H9 (cell line): ENCODE measurements around the gene BAG2. TPM values are rescaled to one million over a fixed set of nuclear protein-coding genes. Genes with fewer than 3 reads are reported as not detected.

Experiments
- DNase-seq: peaks from one replicate; pipeline ENCODE4 v3.0.0-alpha.2; 2017
- H2AFZ ChIP-seq: one replicate; pipeline ENCODE4 v1.6.1; 2013; ENCODE audit warnings: mild to moderate bottlenecking, low read length, control low read depth, moderate library complexity
- H2AK5ac ChIP-seq: 2 replicates; pipeline ENCODE4 v1.6.1; 2013; ENCODE audit warnings: low read length, control low read depth, mixed read lengths; ENCODE audit not compliant: insufficient read length
- H2BK120ac ChIP-seq: one replicate; pipeline ENCODE4 v1.6.1; 2013; ENCODE audit warnings: low read depth, mild to moderate bottlenecking, low read length, control low read depth, inconsistent platforms; ENCODE audit not compliant: poor library complexity, severe bottlenecking
- H2BK12ac ChIP-seq: 2 replicates; pipeline ENCODE4 v1.6.1; 2013; ENCODE audit warnings: low read length, control low read depth, mixed read lengths, low read depth; ENCODE audit not compliant: insufficient read length
- H2BK15ac ChIP-seq: 2 replicates; pipeline ENCODE4 v1.6.1; 2013; ENCODE audit warnings: low read depth, low read length, control low read depth
- H2BK20ac ChIP-seq: one replicate; pipeline ENCODE4 v1.6.1; 2013; ENCODE audit warnings: low read depth, mild to moderate bottlenecking, low read length, control low read depth, inconsistent platforms; ENCODE audit not compliant: poor library complexity, severe bottlenecking
- H2BK5ac ChIP-seq: 2 replicates; pipeline ENCODE4 v1.6.1; 2013; ENCODE audit warnings: low read length, control low read depth, mixed read lengths; ENCODE audit not compliant: insufficient read length
- H3K14ac ChIP-seq: 2 replicates; pipeline ENCODE4 v1.6.1; 2013; ENCODE audit warnings: low read length, control low read depth; ENCODE audit not compliant: insufficient read depth
- H3K18ac ChIP-seq: 2 replicates; pipeline ENCODE4 v1.6.1; 2013; ENCODE audit warnings: low read depth, mild to moderate bottlenecking, mixed read lengths, low read length, control low read depth; ENCODE audit not compliant: insufficient read length
- H3K23ac ChIP-seq: 2 replicates; pipeline ENCODE4 v1.6.1; 2013; ENCODE audit warnings: low read length, control low read depth, mixed read lengths, low read depth; ENCODE audit not compliant: insufficient read length
- H3K23me2 ChIP-seq: 2 replicates; pipeline ENCODE4 v1.6.1; 2013; ENCODE audit warnings: low read depth, mild to moderate bottlenecking, mixed read lengths, low read length, control low read depth; ENCODE audit not compliant: insufficient read length, poor library complexity, severe bottlenecking
- H3K27ac ChIP-seq: 2 replicates; pipeline ENCODE4 v1.5.1; 2013; ENCODE audit warnings: low read length, control low read depth, mixed read lengths, low read depth; ENCODE audit not compliant: insufficient read length
- H3K27me3 ChIP-seq: 2 replicates; pipeline ENCODE4 v1.6.1; 2013; ENCODE audit warnings: low read length, control low read depth, inconsistent platforms; ENCODE audit not compliant: insufficient read depth
- H3K4ac ChIP-seq: 2 replicates; pipeline ENCODE4 v1.6.1; 2013; ENCODE audit warnings: low read depth, mild to moderate bottlenecking, control low read depth, inconsistent platforms, low read length, moderate library complexity
- H3K4me1 ChIP-seq: 2 replicates; pipeline ENCODE4 v1.6.1; 2013; ENCODE audit warnings: low read length, control low read depth, inconsistent platforms; ENCODE audit not compliant: insufficient read depth
- H3K4me2 ChIP-seq: 2 replicates; pipeline ENCODE4 v1.6.1; 2013; ENCODE audit warnings: low read length, control low read depth, mixed read lengths; ENCODE audit not compliant: insufficient read length, insufficient read depth
- H3K56ac ChIP-seq: 2 replicates; pipeline ENCODE4 v1.6.1; 2013; ENCODE audit warnings: low read depth, mild to moderate bottlenecking, mixed read lengths, low read length, control low read depth; ENCODE audit not compliant: insufficient read length
- H3K79me1 ChIP-seq: 2 replicates; pipeline ENCODE4 v1.6.1; 2013; ENCODE audit warnings: low read depth, mild to moderate bottlenecking, moderate library complexity, low read length, control low read depth, inconsistent platforms; ENCODE audit not compliant: insufficient read depth, poor library complexity, severe bottlenecking
- H3K79me2 ChIP-seq: 2 replicates; pipeline ENCODE4 v1.6.1; 2013; ENCODE audit warnings: low read length, control low read depth, inconsistent platforms; ENCODE audit not compliant: insufficient read depth
- H3K9ac ChIP-seq: 2 replicates; pipeline ENCODE4 v1.6.1; 2013; ENCODE audit warnings: low read length, control low read depth, mixed read lengths; ENCODE audit not compliant: insufficient read length; ENCODE audit errors: extremely low read depth
- H3K9me3 ChIP-seq: one replicate; pipeline ENCODE4 v1.6.1; 2013; ENCODE audit warnings: low read depth, low read length, inconsistent platforms; ENCODE audit not compliant: control insufficient read depth
- H3T11ph ChIP-seq: one replicate; pipeline ENCODE4 v1.6.1; 2013; ENCODE audit warnings: mild to moderate bottlenecking, low read length, control low read depth, inconsistent platforms
- H4K20me1 ChIP-seq: one replicate; pipeline ENCODE4 v1.6.1; 2013; ENCODE audit not compliant: control insufficient read depth, insufficient read length, insufficient read depth
- H4K5ac ChIP-seq: 2 replicates; pipeline ENCODE4 v1.6.1; 2013; ENCODE audit warnings: low read depth, mild to moderate bottlenecking, mixed read lengths, low read length, control low read depth; ENCODE audit not compliant: insufficient read length
- H4K8ac ChIP-seq: replicated peaks from 2 replicates; pipeline ENCODE4 v1.6.1; 2013; ENCODE audit warnings: low read length, control low read depth, mixed read lengths, low read depth; ENCODE audit not compliant: insufficient read length
- H4K91ac ChIP-seq: 2 replicates; pipeline ENCODE4 v1.6.1; 2013; ENCODE audit warnings: low read depth, mild to moderate bottlenecking, moderate library complexity, mixed read lengths, low read length, control low read depth; ENCODE audit not compliant: insufficient read length
- H3K27ac Mint-ChIP-seq, 3 experiments: 2 replicates in 2 of 3; 3 replicates in 1 of 3; pipeline ENCODE4 v1.8.0; 2020 to 2021; ENCODE audit warnings: mixed read lengths in 3 of 3, mild to moderate bottlenecking in 1 of 3, moderate library complexity in 1 of 3
- H3K27me3 Mint-ChIP-seq: 2 replicates; pipeline ENCODE4 v1.8.0; 2021; ENCODE audit warnings: low read depth, mild to moderate bottlenecking, moderate library complexity, mixed read lengths
- H3K36me3 Mint-ChIP-seq, 3 experiments: 2 replicates in 2 of 3; 3 replicates in 1 of 3; pipeline ENCODE4 v1.8.0; 2020 to 2021; ENCODE audit warnings: low read depth in 3 of 3, mixed read lengths in 3 of 3; ENCODE audit not compliant: insufficient read depth in 1 of 3
- H3K4me1 Mint-ChIP-seq, 2 experiments: 2 replicates each; pipeline ENCODE4 v1.8.0; 2020; ENCODE audit warnings: mixed read lengths in 2 of 2
- H3K4me3 Mint-ChIP-seq, 2 experiments: 2 replicates in 1 of 2; 3 replicates in 1 of 2; pipeline ENCODE4 v1.8.0; 2020 to 2021; ENCODE audit warnings: mild to moderate bottlenecking in 2 of 2, mixed read lengths in 2 of 2, moderate library complexity in 1 of 2
- H3K9me3 Mint-ChIP-seq, 2 experiments: 2 replicates in 1 of 2; 3 replicates in 1 of 2; pipeline ENCODE4 v1.8.0; 2020; ENCODE audit warnings: mild to moderate bottlenecking in 2 of 2, mixed read lengths in 2 of 2, moderate library complexity in 1 of 2
- CTCF ChIP-seq: fragments of 200-600 bp; sonication (generic); conservative IDR thresholded peaks from 3 replicates; pipeline ENCODE4 v1.8.0; 2021; ENCODE audit warnings: antibody characterized with exemption, mild to moderate bottlenecking
- WGBS: extraction: QIAGEN DNeasy Blood & Tissue Kit; methylation state at CpG from one replicate; pipeline ENCODE4 v1.1.7; 2013; ENCODE audit warnings: missing lambda C conversion rate, low lambda C conversion rate, mixed read lengths; ENCODE audit not compliant: insufficient read length; ENCODE audit errors: extremely low coverage; 5-methylcytosine and 5-hydroxymethylcytosine counted together
- total RNA-seq: library from RNA; stranded (reverse); gene quantifications from 2 replicates; pipeline ENCODE4 v1.2.1, GENCODE V29; 2021

Gene BAG2
- total RNA-seq, 1 experiment from 2014 or later, result 8.4 TPM

- Histone ChIP-seq H4K20me1 (no peaks in the 10 kb centered on the region), H4K8ac (no peak overlapping the region), H3K23me2 (no peaks in the 10 kb centered on the region), H2BK20ac (no peak overlapping the region), H2BK12ac (no peak overlapping the region), H4K91ac (no peak overlapping the region), H3K27me3 (no peaks in the 10 kb centered on the region), H3K18ac (no peak overlapping the region), H3K23ac (no peak overlapping the region), H3K9me3 (no peaks in the 10 kb centered on the region), H3K79me2 (peaks cover 4% of the 10 kb centered on the region; the same call in 1 of the 2 replicates), H3K4me2 (no peak overlapping the region), H3K14ac (no peak overlapping the region), H2BK5ac (no peak overlapping the region), H3K4me1 (no peaks in the 10 kb centered on the region), H2BK15ac (no peak overlapping the region), H3K27ac (no peak overlapping the region), H4K5ac (no peak overlapping the region), H3K9ac (no peak overlapping the region), H3K79me1 (no peaks in the 10 kb centered on the region), H3K4ac (no peak overlapping the region), H2AFZ (no peak overlapping the region), H2BK120ac (no peak overlapping the region), H3T11ph (no peak overlapping the region), H3K56ac (no peak overlapping the region), H2AK5ac (no peak overlapping the region)
- TF ChIP-seq CTCF, result no peak
- Mint-ChIP-seq H3K4me1 (no peaks in the 10 kb centered on the region; a peak in 1 of 4 replicates), H3K27me3 (no peaks in the 10 kb centered on the region), H3K27ac (peak overlapping the region in 2 of 3 experiments; percentile 23 to 35; a peak in 3 of 7 replicates), H3K9me3 (no peaks in the 10 kb centered on the region), H3K36me3 (peaks cover 14 to 37% (median 15%) of the 10 kb centered on the region in 3 experiments; a peak in 6 of 7 replicates), H3K4me3 (no peak overlapping the region)
- no CpG with 5 or more reads among the region's 2 CpGs for WGBS
- DNase-seq, result no peak
These were observed 9.9 kb downstream of the BAG2 start for GRCh38 chr6:57182017-57182432.
